CD4-positive, CD25-positive, alpha-beta regulatory T cell (primary cell): ENCODE measurements around the gene GLCE. TPM values are rescaled to one million over a fixed set of nuclear protein-coding genes. Genes with fewer than 3 reads are reported as not detected.
A peak's percentile ranks its signal among the peaks of the same experiment; 100 is the strongest.

Experiments
- ATAC-seq, 2 donors: fragments of 150-1000 bp; cut with Tn5 transposase; one replicate each; pipeline ENCODE4 v1.10.0; 2021; ENCODE audit warnings: low read depth in 2 of 2, moderate number of reproducible peaks in 2 of 2, moderate library complexity in 1 of 2
- DNase-seq, 3 donors: peaks; one replicate each; pipeline versions ENCODE4 v3.0.0 to v3.0.0-alpha.2; 2012 to 2022; ENCODE audit warnings: mixed read lengths in 1 of 3
- H3K27ac ChIP-seq: one replicate; pipeline ENCODE4 v1.7.0; 2013; ENCODE audit warnings: mild to moderate bottlenecking, low read length; ENCODE audit not compliant: insufficient read depth, poor library complexity, severe bottlenecking
- H3K27me3 ChIP-seq: one replicate; pipeline ENCODE4 v1.7.0; 2013; ENCODE audit warnings: low read length; ENCODE audit not compliant: control insufficient read depth, insufficient read depth
- H3K36me3 ChIP-seq: one replicate; pipeline ENCODE4 v1.7.0; 2013; ENCODE audit warnings: mild to moderate bottlenecking, low read length, moderate library complexity; ENCODE audit not compliant: control insufficient read depth, insufficient read depth
- H3K4me1 ChIP-seq: 2 replicates; pipeline ENCODE4 v1.7.0; 2013; ENCODE audit warnings: mild to moderate bottlenecking, low read length; ENCODE audit not compliant: insufficient read depth, control insufficient read depth, poor library complexity, severe bottlenecking
- H3K4me3 ChIP-seq: one replicate; pipeline ENCODE4 v1.7.0; 2013; ENCODE audit warnings: low read depth, mild to moderate bottlenecking, low read length, moderate library complexity
- H3K9me3 ChIP-seq, 2 experiments: 1 replicate in 1 of 2; 2 replicates in 1 of 2; pipeline ENCODE4 v1.7.0; 2013; ENCODE audit warnings: low read length in 2 of 2, mild to moderate bottlenecking in 1 of 2, moderate library complexity in 1 of 2; ENCODE audit not compliant: control insufficient read depth in 2 of 2
- H3K27ac Mint-ChIP-seq, 3 donors: one replicate each; pipeline ENCODE4 v1.8.0; 2020 to 2022; ENCODE audit warnings: mild to moderate bottlenecking in 3 of 3, mixed read lengths in 3 of 3, moderate library complexity in 2 of 3
- H3K27me3 Mint-ChIP-seq: one replicate; pipeline ENCODE4 v1.8.0; 2022; ENCODE audit warnings: mild to moderate bottlenecking, mixed read lengths
- H3K36me3 Mint-ChIP-seq: one replicate; pipeline ENCODE4 v1.8.0; 2020; ENCODE audit warnings: mixed read lengths
- H3K4me1 Mint-ChIP-seq, 4 donors: one replicate each; pipeline ENCODE4 v1.8.0; 2020 to 2022; ENCODE audit warnings: mixed read lengths in 4 of 4, mild to moderate bottlenecking in 1 of 4
- H3K4me3 Mint-ChIP-seq, 4 donors: one replicate each; pipeline ENCODE4 v1.8.0; 2020 to 2022; ENCODE audit warnings: mild to moderate bottlenecking in 4 of 4, mixed read lengths in 4 of 4, moderate library complexity in 3 of 4
- H3K9me3 Mint-ChIP-seq, 7 donors: one replicate each; pipeline ENCODE4 v1.8.0; 2020 to 2022; ENCODE audit warnings: mixed read lengths in 7 of 7, mild to moderate bottlenecking in 3 of 7, moderate library complexity in 2 of 7
- polyA plus RNA-seq, 4 donors: library from polyadenylated mRNA; unstranded; fragments of 300-500 nt; fragmentation: Illumina TruSeq; gene quantifications; one replicate each; pipeline ENCODE4 v1.2.3, GENCODE V29; 2021
- total RNA-seq: library from RNA; stranded (reverse); gene quantifications from one replicate; pipeline ENCODE4 v1.2.3, GENCODE V29; 2022

The GLCE gene
- total and polyA plus RNA-seq, 5 donors from 2014 or later = 12.7 to 23.4 (median 17.3) TPM

- peaks cover 6% of the 10 kb centered on the region for H3K27me3 Mint-ChIP-seq
- Histone ChIP-seq H3K9me3 (no peaks in the 10 kb centered on the region), H3K27ac (no peak overlapping the region), H3K36me3 (no peaks in the 10 kb centered on the region), H3K27me3 (no peaks in the 10 kb centered on the region), H3K4me1 (no peaks in the 10 kb centered on the region), H3K4me3 (no peak overlapping the region)
- no peak overlapping the region for H3K4me3 Mint-ChIP-seq
- H3K9me3 Mint-ChIP-seq = no peaks in the 10 kb centered on the region
- no peak for DNase-seq
- no peak overlapping the region for H3K27ac Mint-ChIP-seq
- no peak for ATAC-seq
- no peaks in the 10 kb centered on the region for H3K36me3 Mint-ChIP-seq
- H3K4me1 Mint-ChIP-seq = no peaks in the 10 kb centered on the region
Observed at GRCh38 chr15:69279636-69280035, 119.2 kb downstream of the GLCE start.

GRCh38 chr15:69280783-69281182, 120.3 kb downstream of the GLCE start:
- H3K4me3 ChIP-seq = no peak overlapping the region
- no peak overlapping the region for H3K27ac Mint-ChIP-seq
- H3K36me3 ChIP-seq = no peaks in the 10 kb centered on the region
- no peaks in the 10 kb centered on the region for H3K36me3 Mint-ChIP-seq
- H3K9me3 Mint-ChIP-seq = no peaks in the 10 kb centered on the region
- DNase-seq (no peak), ATAC-seq (no peak)
- peaks cover 8% of the 10 kb centered on the region for H3K27me3 Mint-ChIP-seq
- no peaks in the 10 kb centered on the region for H3K9me3 ChIP-seq
- no peak overlapping the region for H3K4me3 Mint-ChIP-seq
- H3K4me1 Mint-ChIP-seq = no peaks in the 10 kb centered on the region
- no peaks in the 10 kb centered on the region for H3K27me3 ChIP-seq
- H3K4me1 ChIP-seq = no peaks in the 10 kb centered on the region
- no peak overlapping the region for H3K27ac ChIP-seq

DNA sequence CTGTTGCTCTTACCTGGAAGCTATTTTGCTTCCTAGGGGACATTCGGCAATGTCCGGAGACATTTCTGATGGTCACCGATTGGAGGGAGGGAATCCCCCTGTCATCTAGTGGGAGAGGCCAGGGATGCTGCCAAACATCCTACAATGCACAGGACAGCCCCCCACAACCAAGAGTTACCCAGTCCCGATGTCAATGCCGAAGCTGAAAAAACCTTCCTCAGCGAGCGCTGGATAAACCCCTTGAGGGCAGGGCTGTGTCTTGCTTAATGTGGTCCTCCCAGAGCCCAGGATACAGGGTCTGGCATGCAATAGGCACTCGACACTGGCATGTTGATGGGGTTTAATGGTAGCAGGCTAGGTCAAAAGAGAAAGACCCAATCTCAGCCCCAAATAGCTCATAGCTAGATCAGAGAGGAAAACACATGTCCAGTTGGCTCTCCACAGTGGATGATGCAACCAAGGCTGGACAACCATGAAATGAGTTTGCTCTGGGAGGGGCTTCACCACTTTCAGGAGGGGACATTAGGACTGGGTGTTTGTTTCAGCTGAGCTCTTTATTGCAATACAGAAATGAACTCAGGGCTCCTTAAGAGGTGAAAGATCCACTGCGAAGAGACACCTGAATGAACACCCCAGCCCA, 121.8 kb downstream of the GLCE start:
- ATAC-seq (no peak), DNase-seq (no peak)
- Mint-ChIP-seq H3K36me3 (no peaks in the 10 kb centered on the region), H3K27me3 (peaks cover 11% of the 10 kb centered on the region), H3K4me3 (no peak overlapping the region), H3K27ac (no peak overlapping the region), H3K4me1 (no peaks in the 10 kb centered on the region), H3K9me3 (no peaks in the 10 kb centered on the region)
- Histone ChIP-seq H3K27ac (no peak overlapping the region), H3K27me3 (no peaks in the 10 kb centered on the region), H3K36me3 (no peaks in the 10 kb centered on the region), H3K4me3 (no peak overlapping the region), H3K4me1 (no peaks in the 10 kb centered on the region), H3K9me3 (no peaks in the 10 kb centered on the region)

- peaks cover 14% of the 10 kb centered on the region for H3K27me3 Mint-ChIP-seq
- Histone ChIP-seq H3K36me3 (no peaks in the 10 kb centered on the region), H3K4me3 (no peak overlapping the region), H3K27me3 (no peaks in the 10 kb centered on the region), H3K9me3 (no peaks in the 10 kb centered on the region), H3K27ac (no peak overlapping the region), H3K4me1 (no peaks in the 10 kb centered on the region)
- peak overlapping the region in 1 of 3 donors; percentile 75 for H3K27ac Mint-ChIP-seq
- H3K36me3 Mint-ChIP-seq = no peaks in the 10 kb centered on the region
- H3K4me3 Mint-ChIP-seq = no peak overlapping the region
- DNase-seq (no peak), ATAC-seq (no peak)
- H3K4me1 Mint-ChIP-seq = no peaks in the 10 kb centered on the region
- H3K9me3 Mint-ChIP-seq = no peaks in the 10 kb centered on the region
Observed at GRCh38 chr15:69285834-69286233, 125.4 kb downstream of the GLCE start.

- Histone ChIP-seq H3K27me3 (no peaks in the 10 kb centered on the region), H3K4me3 (no peak overlapping the region), H3K36me3 (no peaks in the 10 kb centered on the region), H3K4me1 (no peaks in the 10 kb centered on the region), H3K27ac (no peak overlapping the region), H3K9me3 (no peaks in the 10 kb centered on the region)
- ATAC-seq (no peak), DNase-seq (no peak)
- H3K27ac Mint-ChIP-seq = no peak overlapping the region
- no peaks in the 10 kb centered on the region for H3K9me3 Mint-ChIP-seq
- no peaks in the 10 kb centered on the region for H3K36me3 Mint-ChIP-seq
- peaks cover 15% of the 10 kb centered on the region for H3K27me3 Mint-ChIP-seq
- no peak overlapping the region for H3K4me3 Mint-ChIP-seq
- H3K4me1 Mint-ChIP-seq = no peaks in the 10 kb centered on the region
Observed at GRCh38 chr15:69288011-69288410, 127.6 kb downstream of the GLCE start.

GRCh38 chr15:69288531-69289341, 128.3 kb downstream of the GLCE start:
- Mint-ChIP-seq H3K4me3 (no peak overlapping the region), H3K27ac (peak overlapping the region in 1 of 3 donors; percentile 51), H3K36me3 (no peaks in the 10 kb centered on the region), H3K4me1 (no peaks in the 10 kb centered on the region), H3K9me3 (no peaks in the 10 kb centered on the region), H3K27me3 (peaks cover 19% of the 10 kb centered on the region)
- DNase-seq (no peak), ATAC-seq (no peak)
- Histone ChIP-seq H3K4me1 (no peaks in the 10 kb centered on the region), H3K27ac (no peak overlapping the region), H3K9me3 (no peaks in the 10 kb centered on the region), H3K27me3 (no peaks in the 10 kb centered on the region), H3K4me3 (no peak overlapping the region), H3K36me3 (no peaks in the 10 kb centered on the region)

GRCh38 chr15:69289342-69290146, 129.1 kb downstream of the GLCE start:
- H3K4me3 Mint-ChIP-seq = no peak overlapping the region
- no peak for ATAC-seq
- H3K4me1 Mint-ChIP-seq = no peaks in the 10 kb centered on the region
- no peaks in the 10 kb centered on the region for H3K27me3 ChIP-seq
- H3K27ac Mint-ChIP-seq = peak overlapping the region in 1 of 3 donors; percentile 51
- no peak for DNase-seq
- H3K36me3 ChIP-seq = no peaks in the 10 kb centered on the region
- H3K9me3 Mint-ChIP-seq = no peaks in the 10 kb centered on the region
- H3K4me1 ChIP-seq = no peaks in the 10 kb centered on the region
- no peaks in the 10 kb centered on the region for H3K36me3 Mint-ChIP-seq
- no peak overlapping the region for H3K4me3 ChIP-seq
- no peaks in the 10 kb centered on the region for H3K9me3 ChIP-seq
- H3K27me3 Mint-ChIP-seq = peaks cover 19% of the 10 kb centered on the region
- no peak overlapping the region for H3K27ac ChIP-seq
